Measurements from ENCODE around the gene DDIT3. TPM values are rescaled to one million over a fixed set of nuclear protein-coding genes. Genes with fewer than 3 reads are reported as not detected.

DDIT3 gene
- total and polyA plus RNA-seq, 2 of the 13 experiments (the other 11 are each of a cell fraction or from before 2014, with no cell fraction given) = 27.5 to 48.7 TPM

- no peak for TF ChIP-seq RNF219 (CRISPR knock-in tag; IDR thresholded peaks at IDR 0.05)
- no peak for TF ChIP-seq KAT7 (CRISPR knock-in tag; IDR thresholded peaks at IDR 0.05; ENCODE audit: borderline replicate concordance)
- no peak for TF ChIP-seq THYN1 (CRISPR knock-in tag; IDR thresholded peaks at IDR 0.05; ENCODE audit: borderline replicate concordance, low read depth)
- TF ChIP-seq NAIF1 (CRISPR knock-in tag; IDR thresholded peaks at IDR 0.05; ENCODE audit: borderline replicate concordance) = no peak
Observed at GRCh38 chr12:57534250-57534649, 13.9 kb upstream of the DDIT3 start (continued).

DNA sequence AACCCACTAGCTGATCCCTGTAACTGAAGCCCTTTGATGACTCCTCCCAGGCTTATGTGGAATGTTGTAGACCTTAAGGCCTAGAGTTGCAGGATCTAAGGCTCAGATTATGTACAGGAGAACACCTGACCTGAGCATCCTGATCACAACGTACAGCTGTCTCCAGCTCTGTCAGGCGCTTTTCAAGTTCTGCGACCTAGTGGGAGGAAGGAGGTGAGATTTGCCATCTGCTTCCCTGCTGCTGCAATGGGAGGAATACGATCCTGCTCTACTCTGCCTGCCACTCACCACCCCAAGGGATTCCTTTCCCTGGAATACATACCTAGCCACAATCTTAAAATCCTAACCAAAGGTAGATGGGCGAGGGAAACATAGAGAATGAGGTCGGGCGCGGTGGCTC, 12.8 kb upstream of the DDIT3 start:
- DNase-seq (ENCODE audit: low spot score) (no peak), ATAC-seq (no peak), FAIRE-seq (no peak)
- Histone ChIP-seq H3K27ac (ENCODE audit: extremely low read length, insufficient read depth, low read length) (no peak overlapping the region), H3K79me2 (ENCODE audit: insufficient read depth, low read length) (no peaks in the 10 kb centered on the region), H3K36me3 (replicated peaks in 1 of 2; ENCODE audit: control insufficient read depth in 1 of 2, insufficient read depth in 2 of 2, low read length in 2 of 2) (peaks cover 24 to 64% of the 10 kb centered on the region in 2 experiments), H4K20me1 (ENCODE audit: insufficient read depth, low read length) (no peaks in the 10 kb centered on the region), H3K27me3 (ENCODE audit: control insufficient read depth in 1 of 2, insufficient read depth in 2 of 2, low read length in 2 of 2) (no peaks in the 10 kb centered on the region), H3K4me2 (ENCODE audit: low read depth, low read length) (no peak overlapping the region), H2AFZ (ENCODE audit: low read length) (no peak overlapping the region), H3K9ac (ENCODE audit: insufficient read depth, low read depth, low read length) (no peak overlapping the region), H3K9me3 (ENCODE audit: low read length) (no peaks in the 10 kb centered on the region), H3K4me1 (ENCODE audit: insufficient read depth, low read length) (no peaks in the 10 kb centered on the region), H3K4me3 (replicated peaks in 1 of 3; ENCODE audit: insufficient read depth in 1 of 3, low read depth in 2 of 3, low read length in 3 of 3) (no peak overlapping the region)
- 98% methylated on average over 7 of the region's 8 CpGs for WGBS (ENCODE audit: low lambda C conversion rate)
- in situ Hi-C loops (cut with HindIII; ENCODE audit: extremely low pct_ligation_motif_present, low pct_unique_long_range_greater_than_20kb) = no loop called here
- TF ChIP-seq NFE2 (CRISPR knock-in tag; IDR thresholded peaks at IDR 0.05) = no peak
- TF ChIP-seq ZNF883 (CRISPR knock-in tag; IDR thresholded peaks at IDR 0.05; ENCODE audit: not compliant biosample characterization) = no peak
- TF ChIP-seq ZNF501 (CRISPR knock-in tag; IDR thresholded peaks at IDR 0.05) = no peak
- TF ChIP-seq EHMT2 (IDR thresholded peaks at IDR 0.05; ENCODE audit: borderline replicate concordance, low read depth, low read length) = no peak
- no peak for TF ChIP-seq ZSCAN25 (CRISPR knock-in tag; IDR thresholded peaks at IDR 0.05)
- TF ChIP-seq ATRX (CRISPR knock-in tag; IDR thresholded peaks at IDR 0.05; ENCODE audit: borderline replicate concordance) = no peak
- no peak for TF ChIP-seq ZNF10 (CRISPR knock-in tag; IDR thresholded peaks at IDR 0.05; ENCODE audit: borderline replicate concordance, low read depth)
- TF ChIP-seq SRSF9 (IDR thresholded peaks at IDR 0.05; ENCODE audit: borderline replicate concordance, insufficient read depth, low read depth, low read length, poor library complexity, severe bottlenecking) = no peak
- TF ChIP-seq RELA (CRISPR knock-in tag; IDR thresholded peaks at IDR 0.05) = no peak
- no peak for TF ChIP-seq ZNF235 (CRISPR knock-in tag; IDR thresholded peaks at IDR 0.05; ENCODE audit: borderline replicate concordance)
- ChIA-PET POLR2A (interaction anchor here (1.4 to 3.4 kb wide), 3 partner anchors 10 to 43 kb away, joined by 4 to 17 read pairs (median 6); partner anchors contain the start of gene DCTN2), CTCF (ENCODE audit: low intra/inter-chr PET ratio, low total read pairs) (no interaction called here)
- intact Hi-C loops (cut with micrococcal nuclease; ENCODE audit: unreplicated experiment) = no loop called here
- BruUV-seq (replicated peaks) = no TSS peak

All from HepG2 (cell line).